Activated naive CD4-positive, alpha-beta T cell treated with anti-CD3 and anti-CD28 coated beads for 36 hours (primary cell): ENCODE results near the gene RETREG3. TPM values are rescaled to one million over a fixed set of nuclear protein-coding genes. Genes with fewer than 3 reads are reported as not detected.

Experiments
- CTCF ChIA-PET: fragments of 350-600 bp; sonication (Branson Sonifier 250); formaldehyde crosslinking; loops from one replicate; lab custom pipeline; 2021; ENCODE audit warnings: antibody characterized with exemption; lab: Charles Lee
- DNase-seq: peaks from one replicate; pipeline ENCODE4 v3.0.0-alpha.2; 2020
- H3K27ac Mint-ChIP-seq: one replicate; pipeline ENCODE4 v1.8.0; 2021; ENCODE audit warnings: mild to moderate bottlenecking, mixed read lengths
- H3K27me3 Mint-ChIP-seq: one replicate; pipeline ENCODE4 v1.8.0; 2021; ENCODE audit warnings: low read depth, mixed read lengths
- H3K36me3 Mint-ChIP-seq: one replicate; pipeline ENCODE4 v1.8.0; 2021; ENCODE audit warnings: low read depth, mixed read lengths
- H3K4me1 Mint-ChIP-seq: one replicate; pipeline ENCODE4 v1.8.0; 2021; ENCODE audit warnings: low read depth, mixed read lengths
- H3K4me3 Mint-ChIP-seq: one replicate; pipeline ENCODE4 v1.8.0; 2021; ENCODE audit warnings: mild to moderate bottlenecking, moderate library complexity, mixed read lengths
- H3K9me3 Mint-ChIP-seq: one replicate; pipeline ENCODE4 v1.8.0; 2021; ENCODE audit warnings: mixed read lengths
- intact Hi-C: fragments of 100-400 bp; cut with micrococcal nuclease; formaldehyde crosslinking; loops from one replicate; pipeline ENCODE4 v1.15.1; 2023
- total RNA-seq, 2 experiments: library from RNA; stranded (reverse); gene quantifications; one replicate each; pipeline ENCODE4 v1.2.3, GENCODE V29; 2021

Gene RETREG3
- total RNA-seq, 2 experiments from 2014 or later = 28.6 to 33.5 TPM

GRCh38 chr17:42535155-42536047 lies 73.8 kb downstream of the RETREG3 start:
- peaks cover 44% of the 10 kb centered on the region for H3K4me1 Mint-ChIP-seq
- H3K4me3 Mint-ChIP-seq = peak overlapping the region; percentile 88
- no peaks in the 10 kb centered on the region for H3K27me3 Mint-ChIP-seq
- H3K36me3 Mint-ChIP-seq = peaks cover 11% of the 10 kb centered on the region
- H3K9me3 Mint-ChIP-seq = no peaks in the 10 kb centered on the region
- intact Hi-C loops = no loop called here
- DNase-seq = no peak
- H3K27ac Mint-ChIP-seq = peak overlapping the region; percentile 85
- CTCF ChIA-PET = interaction anchor here (0.7 to 2.1 kb wide), 7 partner anchors 8 to 570 kb away, joined by 3 to 7 read pairs (median 3); partner anchors contain the start of gene PLEKHH3

GRCh38 chr17:42531455-42532354 lies 77.5 kb downstream of the RETREG3 start:
- peaks cover 42% of the 10 kb centered on the region for H3K4me1 Mint-ChIP-seq
- H3K9me3 Mint-ChIP-seq = no peaks in the 10 kb centered on the region
- no peaks in the 10 kb centered on the region for H3K36me3 Mint-ChIP-seq
- H3K27ac Mint-ChIP-seq = no peak overlapping the region
- peak; percentile 55 for DNase-seq
- no peaks in the 10 kb centered on the region for H3K27me3 Mint-ChIP-seq
- CTCF ChIA-PET = interaction anchor here (0.5 to 2.3 kb wide), 4 partner anchors 12 to 820 kb away, joined by 4 to 7 read pairs (median 6); no protein-coding TSS in a partner anchor
- intact Hi-C loops = loop anchor here (5.0 kb wide), 1 partner anchor 146 kb away; the partner anchor contains the start of gene PLEKHH3
- peak overlapping the region; percentile 75 for H3K4me3 Mint-ChIP-seq

GRCh38 chr17:42530952-42531454 lies 78.2 kb downstream of the RETREG3 start:
- Mint-ChIP-seq H3K27me3 (no peaks in the 10 kb centered on the region), H3K9me3 (no peaks in the 10 kb centered on the region), H3K27ac (no peak overlapping the region), H3K4me3 (no peak overlapping the region), H3K4me1 (peaks cover 40% of the 10 kb centered on the region), H3K36me3 (no peaks in the 10 kb centered on the region)
- intact Hi-C loops = loop anchor here (5.0 kb wide), 1 partner anchor 146 kb away; the partner anchor contains the start of gene PLEKHH3
- no peak for DNase-seq
- CTCF ChIA-PET = interaction anchor here (0.6 to 2.3 kb wide), 7 partner anchors 10 to 405 kb away, joined by 3 to 7 read pairs (median 5); partner anchors contain the start of gene CAVIN1

Other genes starting within 250 kb of the RETREG3 start
- gene STAT3, start 220.9 kb downstream of the RETREG3 start, total RNA-seq = 100 to 1,000 TPM; 404 to 408 TPM
- gene CAVIN1, start 186.1 kb downstream of the RETREG3 start, total RNA-seq = under 1 TPM; 0.64 to 0.67 TPM
- 10 to 100 TPM in 1 of 2 experiments, 1 to 10 TPM in 1; 9.9 to 10.3 TPM for gene ATP6V0A1, start 150.5 kb downstream of the RETREG3 start, total RNA-seq
- 10 to 100 TPM; 11.1 to 11.9 TPM for gene NAGLU, start 73.1 kb downstream of the RETREG3 start, total RNA-seq
- gene HSD17B1, start 56.5 kb downstream of the RETREG3 start, total RNA-seq = under 1 TPM; 0.26 to 0.67 TPM
- 10 to 100 TPM; 93.3 to 93.6 TPM for gene COASY, start 47.2 kb downstream of the RETREG3 start, total RNA-seq
- gene MLX, start 42.3 kb downstream of the RETREG3 start, total RNA-seq = 10 to 100 TPM; 22.1 to 24.7 TPM
- gene PSMC3IP, start 31.6 kb downstream of the RETREG3 start, total RNA-seq = 10 to 100 TPM; 38.6 to 42.2 TPM
- 10 to 100 TPM; 91.3 to 92.0 TPM for gene TUBG1, start 309 bp upstream of the RETREG3 start, total RNA-seq
- gene TUBG2, start 49.9 kb upstream of the RETREG3 start, total RNA-seq = 1 to 10 TPM; 9.1 to 9.9 TPM
- gene PLEKHH3, start 67.6 kb upstream of the RETREG3 start, total RNA-seq = under 1 TPM; 0.62 to 0.77 TPM
- under 1 TPM; 0.14 to 0.20 TPM for gene CCR10, start 72.5 kb upstream of the RETREG3 start, total RNA-seq
- gene CNTNAP1, start 73.2 kb upstream of the RETREG3 start, total RNA-seq = 1 to 10 TPM; 1.4 to 1.5 TPM
- gene EZH1, start 135.7 kb upstream of the RETREG3 start, total RNA-seq = 10 to 100 TPM; 31.9 to 34.0 TPM
- not detected for gene RAMP2, start 151.9 kb upstream of the RETREG3 start, total RNA-seq
- gene VPS25, start 164.1 kb upstream of the RETREG3 start, total RNA-seq = 10 to 100 TPM; 57.5 to 58.2 TPM
- under 1 TPM; 0.17 to 0.41 TPM for gene WNK4, start 171.2 kb upstream of the RETREG3 start, total RNA-seq
- 10 to 100 TPM; 23.7 to 24.4 TPM for gene COA3, start 189.3 kb upstream of the RETREG3 start, total RNA-seq
- not detected for gene CNTD1, start 189.5 kb upstream of the RETREG3 start, total RNA-seq
- gene BECN1, start 214.9 kb upstream of the RETREG3 start, total RNA-seq = 10 to 100 TPM; 64.1 to 71.3 TPM
- gene PSME3, start 224.0 kb upstream of the RETREG3 start, total RNA-seq = 10 to 100 TPM; 84.7 to 87.0 TPM
- gene AOC2, start 235.2 kb upstream of the RETREG3 start, total RNA-seq = 1 to 10 TPM; 2.0 to 2.6 TPM
- 1 to 10 TPM; 1.4 to 2.6 TPM for gene AOC3, start 241.8 kb upstream of the RETREG3 start, total RNA-seq